SK-N-SH treated with all-trans-retinoic acid at 6 μM for 48 hours (cell line): ENCODE data around the gene CFAP61.
A peak's percentile ranks its signal among the peaks of the same experiment; 100 is the strongest.
"Not testable (repeated sequence)": the region's sequence is repeated elsewhere in the genome, so short reads cannot be mapped to it uniquely, and the experiment has no call there.

Experiments
- ATAC-seq: fragments of 200-7000 bp; cut with Tn5 transposase; 3 replicates; pipeline ENCODE4 v1.9.1; 2020; ENCODE audit warnings: mild to moderate bottlenecking, moderate library complexity
- BACH2 ChIP-seq: fragments of 250-450 bp; sonication (Bioruptor Pico); IDR thresholded peaks from 2 replicates; pipeline ENCODE4 v1.9.0; 2021; ENCODE audit warnings: mild to moderate bottlenecking, borderline replicate concordance
- CSDC2 ChIP-seq: fragments of 250-450 bp; sonication (Bioruptor Pico); IDR thresholded peaks from 2 replicates; pipeline ENCODE4 v1.5.0; 2020; ENCODE audit warnings: mild to moderate bottlenecking, moderate library complexity
- GLIS3 ChIP-seq: fragments of 250-450 bp; sonication (Bioruptor Pico); IDR thresholded peaks from 2 replicates; pipeline ENCODE4 v1.5.0; 2020; ENCODE audit warnings: mild to moderate bottlenecking, moderate library complexity
- ISL1 ChIP-seq: fragments of 250-450 bp; sonication (Bioruptor Pico); IDR thresholded peaks from 2 replicates; pipeline ENCODE4 v2.1.2; 2022; ENCODE audit warnings: mild to moderate bottlenecking, moderate library complexity
- OSR1 ChIP-seq: fragments of 250-450 bp; sonication (Bioruptor Pico); IDR thresholded peaks from 2 replicates; pipeline ENCODE4 v1.8.0; 2022; ENCODE audit warnings: moderate library complexity, mild to moderate bottlenecking, inconsistent platforms
- RARB ChIP-seq: fragments of 250-450 bp; sonication (Bioruptor Pico); IDR thresholded peaks from 2 replicates; pipeline ENCODE4 v1.8.0; 2021; ENCODE audit warnings: mild to moderate bottlenecking, moderate library complexity
- TCF4 ChIP-seq: fragments of 250-450 bp; sonication (Bioruptor Pico); IDR thresholded peaks from 2 replicates; pipeline ENCODE4 v1.8.0; 2021; ENCODE audit warnings: mild to moderate bottlenecking, moderate library complexity, borderline replicate concordance
- TOX ChIP-seq: fragments of 250-450 bp; sonication (Bioruptor Pico); IDR thresholded peaks from 2 replicates; pipeline ENCODE4 v1.8.0; 2021; ENCODE audit warnings: mild to moderate bottlenecking, moderate library complexity, borderline replicate concordance
- ZC3H10 ChIP-seq: fragments of 250-450 bp; sonication (Bioruptor Pico); IDR thresholded peaks from 2 replicates; pipeline ENCODE4 v1.5.1; 2021; ENCODE audit warnings: mild to moderate bottlenecking, moderate library complexity
- ZFP3 ChIP-seq: fragments of 250-450 bp; sonication (Bioruptor Pico); IDR thresholded peaks from 2 replicates; pipeline ENCODE4 v1.5.0; 2020; ENCODE audit warnings: mild to moderate bottlenecking, moderate library complexity
- ZFP30 ChIP-seq: fragments of 450-650 bp; formaldehyde crosslinking; IDR thresholded peaks from 2 replicates; pipeline ENCODE4 v1.5.0; 2022; ENCODE audit warnings: mild to moderate bottlenecking, moderate library complexity
- ZNF565 ChIP-seq: fragments of 450-650 bp; formaldehyde crosslinking; conservative IDR thresholded peaks from 2 replicates; pipeline ENCODE4 v1.5.0; 2020; ENCODE audit warnings: low read depth, mild to moderate bottlenecking, moderate library complexity
- ZNF70 ChIP-seq: fragments of 450-650 bp; formaldehyde crosslinking; IDR thresholded peaks from 2 replicates; pipeline ENCODE4 v1.5.0; 2020; ENCODE audit warnings: mild to moderate bottlenecking, moderate library complexity
- ZNF8 ChIP-seq: fragments of 450-650 bp; formaldehyde crosslinking; IDR thresholded peaks from 2 replicates; pipeline ENCODE4 v1.5.0; 2020; ENCODE audit warnings: mild to moderate bottlenecking, moderate library complexity
- TF ChIP-seq, protein P1 (sequence below): fragments of 250-450 bp; sonication (Bioruptor Pico); IDR thresholded peaks from 2 replicates; pipeline ENCODE4 v1.5.1; 2021; ENCODE audit warnings: mild to moderate bottlenecking, moderate library complexity
- TF ChIP-seq, protein P2 (sequence below): fragments of 250-450 bp; sonication (Bioruptor Pico); IDR thresholded peaks from 2 replicates; pipeline ENCODE4 v1.8.0; 2020; ENCODE audit warnings: mild to moderate bottlenecking, moderate library complexity, borderline replicate concordance
- TF ChIP-seq, protein P3 (sequence below): fragments of 250-450 bp; sonication (Bioruptor Pico); IDR thresholded peaks from 2 replicates; pipeline ENCODE4 v1.8.0; 2021; ENCODE audit warnings: low read depth, mild to moderate bottlenecking, moderate library complexity, borderline replicate concordance
- TF ChIP-seq, protein P4 (sequence below): fragments of 250-450 bp; sonication (Bioruptor Pico); IDR thresholded peaks from 2 replicates; pipeline ENCODE4 v1.5.0; 2020; ENCODE audit warnings: mild to moderate bottlenecking, moderate library complexity

The CFAP61 gene

DNA sequence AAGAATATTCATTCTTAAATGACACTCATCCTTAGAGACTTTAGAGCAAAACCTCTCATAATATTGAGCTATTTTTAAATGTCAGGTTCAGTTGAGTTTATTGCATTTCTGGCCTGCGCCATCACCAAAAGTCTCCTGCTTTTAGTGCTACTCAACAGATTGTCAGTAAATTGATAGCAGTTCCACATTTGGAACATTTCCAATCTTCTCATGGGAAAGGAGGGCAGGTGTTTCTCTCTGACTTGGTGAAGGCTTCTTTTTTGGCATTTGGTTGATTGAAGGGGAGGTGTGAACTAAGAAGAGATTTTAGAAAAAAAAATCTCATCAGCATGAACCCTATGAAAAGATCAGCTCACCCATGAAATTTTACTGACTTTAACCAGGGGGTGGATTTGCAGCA lies 189.6 kb downstream of the CFAP61 start (continued):
- TF ChIP-seq ZFP30, result no peak

DNA sequence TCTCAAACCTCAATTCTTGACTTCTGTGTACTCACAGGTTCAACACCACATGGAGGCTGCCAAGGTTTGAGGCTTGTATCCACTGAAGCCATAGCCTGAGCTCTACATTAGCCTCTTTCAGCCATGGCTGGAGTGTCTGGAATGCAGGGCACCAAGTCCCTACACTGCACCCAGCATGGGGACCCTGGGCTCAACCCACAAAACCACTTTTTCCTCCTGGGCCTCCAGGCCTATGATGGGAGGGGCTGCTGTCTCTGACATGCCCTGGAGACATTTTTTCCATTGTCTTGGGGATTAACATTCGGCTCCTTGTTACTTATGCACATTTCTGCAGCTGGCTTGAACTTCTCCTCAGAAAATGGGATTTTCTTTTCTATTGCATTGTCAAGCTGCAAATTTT lies 192.1 kb downstream of the CFAP61 start:
- not testable (repeated sequence) for ATAC-seq

DNA sequence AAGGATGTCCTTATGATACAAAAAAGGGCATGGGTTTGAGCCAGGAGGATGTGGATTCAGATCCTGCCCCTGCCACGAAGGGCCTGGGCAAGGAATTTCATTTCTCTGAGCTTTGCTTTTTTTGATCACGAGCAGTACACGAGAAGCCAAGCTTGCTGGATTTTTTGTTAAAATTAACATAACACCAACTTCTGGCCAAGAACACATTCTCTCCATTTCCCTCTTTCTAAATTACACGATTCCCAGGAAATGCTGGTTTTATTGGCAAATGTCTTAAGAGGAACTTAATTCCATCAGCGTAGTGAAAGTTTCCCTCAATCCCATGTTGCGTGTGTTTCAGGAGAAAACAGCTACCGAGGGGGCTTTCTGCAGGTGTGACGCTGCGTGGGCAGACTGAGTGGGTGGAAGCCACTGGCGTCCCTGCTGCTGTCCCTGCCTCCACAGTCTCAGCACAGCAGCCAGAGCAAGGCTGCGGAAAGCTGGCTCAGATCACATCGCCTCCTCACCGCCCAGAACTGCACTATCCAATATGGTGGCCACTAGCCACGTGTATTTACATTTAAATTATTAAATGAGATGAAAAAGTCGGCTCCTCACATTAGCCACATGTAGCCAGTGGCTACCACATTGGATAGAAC lies 194.8 kb downstream of the CFAP61 start:
- TF ChIP-seq BACH2 (CRISPR knock-in tag), result no peak
- TF ChIP-seq, protein P1, sequence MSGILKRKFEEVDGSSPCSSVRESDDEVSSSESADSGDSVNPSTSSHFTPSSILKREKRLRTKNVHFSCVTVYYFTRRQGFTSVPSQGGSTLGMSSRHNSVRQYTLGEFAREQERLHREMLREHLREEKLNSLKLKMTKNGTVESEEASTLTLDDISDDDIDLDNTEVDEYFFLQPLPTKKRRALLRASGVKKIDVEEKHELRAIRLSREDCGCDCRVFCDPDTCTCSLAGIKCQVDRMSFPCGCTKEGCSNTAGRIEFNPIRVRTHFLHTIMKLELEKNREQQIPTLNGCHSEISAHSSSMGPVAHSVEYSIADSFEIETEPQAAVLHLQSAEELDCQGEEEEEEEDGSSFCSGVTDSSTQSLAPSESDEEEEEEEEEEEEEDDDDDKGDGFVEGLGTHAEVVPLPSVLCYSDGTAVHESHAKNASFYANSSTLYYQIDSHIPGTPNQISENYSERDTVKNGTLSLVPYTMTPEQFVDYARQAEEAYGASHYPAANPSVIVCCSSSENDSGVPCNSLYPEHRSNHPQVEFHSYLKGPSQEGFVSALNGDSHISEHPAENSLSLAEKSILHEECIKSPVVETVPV (CRISPR knock-in tag), result no peak
- TF ChIP-seq, all 23 proteins: peak for 0
- no peak for ATAC-seq

DNA sequence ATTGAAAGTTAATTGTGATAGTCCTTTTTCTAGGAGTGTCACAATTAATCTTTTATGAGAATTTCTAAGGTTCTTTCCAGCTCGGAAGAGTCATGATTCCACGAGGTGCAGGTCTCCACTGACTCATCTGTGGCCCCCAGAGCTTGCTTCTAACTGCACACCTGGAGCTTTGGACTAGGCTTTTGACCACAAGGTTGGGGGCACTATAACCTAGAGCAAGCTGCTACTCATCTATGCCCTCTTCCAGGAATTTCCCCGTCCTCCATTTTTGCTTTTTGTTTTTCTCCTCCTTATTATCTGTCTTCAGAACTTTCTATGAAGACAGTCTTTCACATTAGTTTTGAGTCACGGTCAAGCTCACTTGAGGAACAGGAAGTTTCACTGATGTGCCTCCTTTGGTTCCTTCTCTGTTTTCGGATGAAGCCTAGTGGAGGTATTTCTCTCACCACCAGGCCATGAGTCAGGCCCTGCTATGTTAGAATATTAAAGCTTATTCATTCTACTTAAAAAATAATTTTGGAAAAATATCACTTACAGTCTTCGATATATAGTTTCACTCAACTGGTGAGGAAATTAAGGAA lies 196.4 kb downstream of the CFAP61 start:
- TF ChIP-seq TCF4 (CRISPR knock-in tag) (no peak), GLIS3 (CRISPR knock-in tag) (no peak), TOX (CRISPR knock-in tag) (no peak), RARB (CRISPR knock-in tag) (no peak), ZNF70 (CRISPR knock-in tag) (no peak), CSDC2 (CRISPR knock-in tag) (no peak), ISL1 (CRISPR knock-in tag) (no peak)

DNA sequence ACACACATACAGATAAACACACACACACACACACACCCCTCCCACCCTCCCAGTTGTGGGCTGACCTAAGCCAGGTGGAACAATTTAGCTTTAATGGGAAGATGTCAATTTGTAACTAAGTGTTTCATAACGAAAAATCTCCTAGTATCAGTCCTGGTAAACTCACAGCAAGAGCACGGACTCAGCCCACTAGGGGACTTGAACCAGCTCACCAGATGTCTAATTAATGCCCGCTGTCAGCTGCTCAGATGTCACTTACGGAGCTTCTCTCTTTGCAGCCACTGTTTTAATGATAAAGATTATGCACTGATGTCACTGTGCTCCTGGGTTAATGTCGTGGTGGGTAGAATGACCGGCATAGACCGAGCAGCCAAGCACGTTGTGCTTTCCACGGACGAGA lies 199.0 kb downstream of the CFAP61 start:
- ATAC-seq, result no peak
- TF ChIP-seq, protein P2, sequence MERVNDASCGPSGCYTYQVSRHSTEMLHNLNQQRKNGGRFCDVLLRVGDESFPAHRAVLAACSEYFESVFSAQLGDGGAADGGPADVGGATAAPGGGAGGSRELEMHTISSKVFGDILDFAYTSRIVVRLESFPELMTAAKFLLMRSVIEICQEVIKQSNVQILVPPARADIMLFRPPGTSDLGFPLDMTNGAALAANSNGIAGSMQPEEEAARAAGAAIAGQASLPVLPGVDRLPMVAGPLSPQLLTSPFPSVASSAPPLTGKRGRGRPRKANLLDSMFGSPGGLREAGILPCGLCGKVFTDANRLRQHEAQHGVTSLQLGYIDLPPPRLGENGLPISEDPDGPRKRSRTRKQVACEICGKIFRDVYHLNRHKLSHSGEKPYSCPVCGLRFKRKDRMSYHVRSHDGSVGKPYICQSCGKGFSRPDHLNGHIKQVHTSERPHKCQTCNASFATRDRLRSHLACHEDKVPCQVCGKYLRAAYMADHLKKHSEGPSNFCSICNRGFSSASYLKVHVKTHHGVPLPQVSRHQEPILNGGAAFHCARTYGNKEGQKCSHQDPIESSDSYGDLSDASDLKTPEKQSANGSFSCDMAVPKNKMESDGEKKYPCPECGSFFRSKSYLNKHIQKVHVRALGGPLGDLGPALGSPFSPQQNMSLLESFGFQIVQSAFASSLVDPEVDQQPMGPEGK (CRISPR knock-in tag), result no peak
- TF ChIP-seq CSDC2 (CRISPR knock-in tag) (no peak), RARB (CRISPR knock-in tag) (no peak), ZFP30 (no peak), OSR1 (CRISPR knock-in tag) (no peak), BACH2 (CRISPR knock-in tag) (no peak)
- TF ChIP-seq, protein P3, sequence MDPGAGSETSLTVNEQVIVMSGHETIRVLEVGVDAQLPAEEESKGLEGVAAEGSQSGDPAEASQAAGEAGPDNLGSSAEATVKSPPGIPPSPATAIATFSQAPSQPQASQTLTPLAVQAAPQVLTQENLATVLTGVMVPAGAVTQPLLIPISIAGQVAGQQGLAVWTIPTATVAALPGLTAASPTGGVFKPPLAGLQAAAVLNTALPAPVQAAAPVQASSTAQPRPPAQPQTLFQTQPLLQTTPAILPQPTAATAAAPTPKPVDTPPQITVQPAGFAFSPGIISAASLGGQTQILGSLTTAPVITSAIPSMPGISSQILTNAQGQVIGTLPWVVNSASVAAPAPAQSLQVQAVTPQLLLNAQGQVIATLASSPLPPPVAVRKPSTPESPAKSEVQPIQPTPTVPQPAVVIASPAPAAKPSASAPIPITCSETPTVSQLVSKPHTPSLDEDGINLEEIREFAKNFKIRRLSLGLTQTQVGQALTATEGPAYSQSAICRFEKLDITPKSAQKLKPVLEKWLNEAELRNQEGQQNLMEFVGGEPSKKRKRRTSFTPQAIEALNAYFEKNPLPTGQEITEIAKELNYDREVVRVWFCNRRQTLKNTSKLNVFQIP (CRISPR knock-in tag), result no peak
- TF ChIP-seq, protein P1 (CRISPR knock-in tag), result no peak

More for the DNA sequence above, 196.4 kb downstream of the CFAP61 start:
- no peak for ATAC-seq

DNA sequence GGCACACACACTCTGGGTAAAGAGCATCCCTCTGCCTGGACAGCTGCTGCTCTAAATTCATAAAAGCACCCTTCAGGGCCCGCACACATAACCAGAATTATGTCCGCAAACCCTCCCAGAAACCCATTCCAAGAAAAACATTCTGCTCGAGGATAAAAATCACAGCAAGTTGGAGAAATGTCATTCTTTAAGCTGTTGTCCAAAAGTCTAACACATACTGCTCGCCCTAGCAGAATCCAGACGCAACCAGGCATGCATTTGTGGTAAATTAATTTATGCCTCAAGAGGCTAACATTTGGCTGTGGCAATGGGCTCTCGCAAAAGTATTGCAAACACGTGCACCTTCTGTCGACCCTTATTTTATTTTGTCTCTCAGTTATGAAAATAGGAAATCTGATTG lies 199.5 kb downstream of the CFAP61 start:
- ATAC-seq, result no peak
- TF ChIP-seq, protein P4, sequence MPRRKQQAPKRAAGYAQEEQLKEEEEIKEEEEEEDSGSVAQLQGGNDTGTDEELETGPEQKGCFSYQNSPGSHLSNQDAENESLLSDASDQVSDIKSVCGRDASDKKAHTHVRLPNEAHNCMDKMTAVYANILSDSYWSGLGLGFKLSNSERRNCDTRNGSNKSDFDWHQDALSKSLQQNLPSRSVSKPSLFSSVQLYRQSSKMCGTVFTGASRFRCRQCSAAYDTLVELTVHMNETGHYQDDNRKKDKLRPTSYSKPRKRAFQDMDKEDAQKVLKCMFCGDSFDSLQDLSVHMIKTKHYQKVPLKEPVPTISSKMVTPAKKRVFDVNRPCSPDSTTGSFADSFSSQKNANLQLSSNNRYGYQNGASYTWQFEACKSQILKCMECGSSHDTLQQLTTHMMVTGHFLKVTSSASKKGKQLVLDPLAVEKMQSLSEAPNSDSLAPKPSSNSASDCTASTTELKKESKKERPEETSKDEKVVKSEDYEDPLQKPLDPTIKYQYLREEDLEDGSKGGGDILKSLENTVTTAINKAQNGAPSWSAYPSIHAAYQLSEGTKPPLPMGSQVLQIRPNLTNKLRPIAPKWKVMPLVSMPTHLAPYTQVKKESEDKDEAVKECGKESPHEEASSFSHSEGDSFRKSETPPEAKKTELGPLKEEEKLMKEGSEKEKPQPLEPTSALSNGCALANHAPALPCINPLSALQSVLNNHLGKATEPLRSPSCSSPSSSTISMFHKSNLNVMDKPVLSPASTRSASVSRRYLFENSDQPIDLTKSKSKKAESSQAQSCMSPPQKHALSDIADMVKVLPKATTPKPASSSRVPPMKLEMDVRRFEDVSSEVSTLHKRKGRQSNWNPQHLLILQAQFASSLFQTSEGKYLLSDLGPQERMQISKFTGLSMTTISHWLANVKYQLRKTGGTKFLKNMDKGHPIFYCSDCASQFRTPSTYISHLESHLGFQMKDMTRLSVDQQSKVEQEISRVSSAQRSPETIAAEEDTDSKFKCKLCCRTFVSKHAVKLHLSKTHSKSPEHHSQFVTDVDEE (CRISPR knock-in tag), result peak; percentile 41; the same call in 1 of the 2 replicates
- TF ChIP-seq BACH2 (CRISPR knock-in tag) (no peak), ZNF565 (CRISPR knock-in tag) (no peak), ZFP30 (no peak), ZFP3 (CRISPR knock-in tag) (no peak), ZNF8 (CRISPR knock-in tag) (no peak), ZC3H10 (CRISPR knock-in tag) (no peak)
- TF ChIP-seq, protein P2 (CRISPR knock-in tag), result no peak
